GM18873 (cell line): ENCODE measurements around the gene TMA7.

Source experiments
- ATAC-seq: cut with Tn5 transposase; IDR thresholded peaks from one replicate; pipeline ENCODE4 v1.9.1; 2021; ENCODE audit warnings: mild to moderate bottlenecking, moderate library complexity, moderate number of reproducible peaks; ENCODE audit not compliant: unreplicated experiment, low FRiP score

TMA7 gene

DNA sequence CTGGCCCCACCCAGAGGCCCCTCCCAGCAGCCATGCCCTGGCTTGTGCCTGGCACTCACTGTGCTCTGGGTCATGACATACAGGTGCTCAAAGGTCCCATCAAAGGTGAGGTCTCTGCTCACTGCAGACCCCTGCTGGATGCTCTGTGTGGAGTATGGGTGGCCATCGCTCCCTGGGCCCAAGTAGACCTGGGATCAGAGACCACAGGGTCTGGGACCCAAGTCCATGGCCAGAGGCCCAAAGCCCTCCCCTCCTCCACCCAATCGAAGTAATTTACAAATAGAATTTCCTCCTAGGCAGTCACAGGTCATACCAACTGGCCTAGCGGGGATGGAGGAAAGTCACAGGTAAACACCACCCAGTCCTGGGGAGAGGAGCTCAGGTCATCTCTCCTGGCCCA lies 17.8 kb upstream of the TMA7 start:
- ATAC-seq, result no peak

GRCh38 chr3:48422681-48423080 lies 17.4 kb upstream of the TMA7 start:
- no peak for ATAC-seq

DNA sequence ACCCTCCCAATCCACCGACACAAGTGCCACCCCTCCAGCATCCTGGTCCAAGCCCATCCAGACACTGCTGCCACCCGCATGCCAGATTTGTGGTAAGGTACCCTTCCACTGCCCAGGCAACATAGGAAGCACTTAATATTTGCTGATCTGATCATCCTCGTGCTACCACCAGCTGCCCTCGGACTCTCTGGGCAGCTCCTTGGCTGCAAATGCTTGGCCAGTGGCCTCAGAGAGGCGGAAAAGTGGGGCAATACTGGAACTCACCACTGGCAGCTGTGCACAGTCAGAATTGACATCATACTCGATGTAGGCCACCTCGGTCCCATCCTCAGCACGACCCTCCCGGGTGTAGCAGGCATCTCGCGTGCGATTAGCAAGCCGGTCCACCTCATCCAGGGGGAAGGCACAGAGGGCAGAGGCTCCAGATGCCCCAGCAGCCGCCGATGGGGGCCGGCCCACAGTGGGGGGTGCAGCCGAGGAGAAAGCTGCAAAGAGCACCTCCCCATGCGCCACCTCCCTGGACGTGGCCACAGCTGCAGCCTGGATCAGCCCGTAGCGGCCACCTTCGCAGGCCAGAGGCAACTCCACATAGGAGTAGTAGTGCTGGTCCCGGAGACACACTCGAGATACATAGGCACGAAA lies 16.7 kb upstream of the TMA7 start:
- ATAC-seq, result no peak

- ATAC-seq, result no peak
Measured at GRCh38 chr3:48423883-48424695, 16.0 kb upstream of the TMA7 start.

DNA sequence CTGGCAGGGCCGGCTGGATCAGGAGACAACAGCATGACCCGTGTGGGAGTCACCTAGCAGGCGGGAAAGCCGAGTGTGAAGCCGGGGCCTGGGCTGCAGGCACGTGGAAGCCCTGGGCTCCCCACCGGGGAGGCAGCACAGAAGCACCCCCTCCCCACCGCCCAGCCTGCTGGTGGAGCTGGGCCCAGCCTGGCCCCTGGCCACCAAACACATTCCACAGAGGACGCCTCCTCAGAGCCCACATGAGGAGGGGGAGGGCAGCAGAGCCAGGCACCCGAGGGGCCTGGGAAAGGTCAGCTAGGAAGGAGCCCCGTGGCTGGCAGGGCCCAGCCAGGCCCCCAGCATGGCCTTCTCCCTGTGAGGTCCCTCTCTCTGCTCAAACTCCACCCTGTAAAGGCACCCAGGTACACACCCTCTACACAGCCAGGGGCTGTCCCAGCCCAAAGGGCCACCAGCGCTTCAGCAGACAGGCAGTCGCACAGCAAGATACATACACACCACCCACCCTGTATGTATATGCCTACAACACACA lies 14.7 kb upstream of the TMA7 start:
- no peak for ATAC-seq

DNA sequence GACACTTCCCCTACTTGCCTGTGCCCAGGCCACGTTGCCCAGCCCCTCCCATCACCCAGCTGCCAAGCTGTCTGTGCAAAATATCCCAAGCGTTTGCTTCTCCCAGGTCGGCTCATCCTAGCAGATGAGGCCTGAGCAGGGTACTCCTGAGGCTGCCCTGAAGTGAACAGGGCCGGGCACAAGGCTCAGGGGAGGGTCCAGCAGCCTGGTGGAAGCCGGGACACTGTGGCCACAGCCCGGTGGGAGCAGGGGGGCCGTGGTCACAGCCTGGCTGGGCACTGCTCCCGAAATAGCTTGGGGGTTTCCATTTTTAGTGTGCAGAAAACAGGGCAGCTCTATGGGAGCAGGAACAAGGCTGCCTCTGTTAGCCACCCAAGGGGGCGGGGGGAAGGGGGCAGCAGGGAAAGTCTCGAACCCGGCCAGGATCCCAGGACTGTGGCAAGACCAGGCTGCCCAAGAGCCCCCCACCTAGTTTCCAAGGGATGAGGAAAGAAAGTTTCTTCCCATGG lies 13.6 kb upstream of the TMA7 start:
- ATAC-seq, result no peak

- ATAC-seq, result no peak
Measured at GRCh38 chr3:48426944-48427629, 13.0 kb upstream of the TMA7 start.

DNA sequence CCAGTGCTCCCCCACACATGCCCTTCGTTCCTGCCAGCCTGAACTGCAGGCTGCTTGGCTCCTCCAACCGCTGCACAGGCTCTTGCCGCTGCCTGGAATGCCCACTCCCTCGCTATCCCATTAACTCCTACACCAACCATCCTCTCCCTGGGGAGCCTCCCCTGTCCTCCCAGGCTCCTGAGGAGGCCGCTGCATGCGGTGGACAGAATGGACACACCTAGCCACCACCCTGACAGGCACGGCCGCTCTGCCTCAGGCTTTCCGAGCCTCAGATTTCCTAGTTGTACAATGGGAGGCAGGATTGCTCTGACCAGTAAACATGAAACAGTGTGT lies 12.5 kb upstream of the TMA7 start:
- no peak for ATAC-seq

DNA sequence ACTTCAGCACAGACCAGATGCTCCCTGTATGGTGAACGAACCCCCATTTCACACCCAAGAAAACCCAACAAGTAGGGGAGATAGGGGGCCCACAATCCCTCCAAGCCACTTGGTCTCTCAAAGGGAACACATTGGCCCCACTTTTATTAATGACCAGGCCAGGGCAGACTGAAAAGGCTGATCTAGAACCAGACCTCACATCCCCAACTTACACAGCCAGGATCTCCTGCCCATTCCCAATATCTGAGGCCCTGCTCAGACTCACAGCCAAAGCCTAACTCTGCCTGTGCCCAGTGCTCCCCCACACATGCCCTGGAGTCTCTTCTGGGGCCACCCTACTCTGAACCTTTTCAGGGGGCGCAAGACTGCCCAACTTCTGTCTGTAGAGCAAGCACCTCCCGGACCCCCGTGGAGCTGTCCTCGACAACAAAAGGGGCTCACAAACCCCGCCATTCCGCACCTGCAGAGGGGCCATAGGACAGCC lies 11.9 kb upstream of the TMA7 start:
- ATAC-seq, result no peak

GRCh38 chr3:48428572-48429316 lies 11.3 kb upstream of the TMA7 start:
- ATAC-seq, result no peak

DNA sequence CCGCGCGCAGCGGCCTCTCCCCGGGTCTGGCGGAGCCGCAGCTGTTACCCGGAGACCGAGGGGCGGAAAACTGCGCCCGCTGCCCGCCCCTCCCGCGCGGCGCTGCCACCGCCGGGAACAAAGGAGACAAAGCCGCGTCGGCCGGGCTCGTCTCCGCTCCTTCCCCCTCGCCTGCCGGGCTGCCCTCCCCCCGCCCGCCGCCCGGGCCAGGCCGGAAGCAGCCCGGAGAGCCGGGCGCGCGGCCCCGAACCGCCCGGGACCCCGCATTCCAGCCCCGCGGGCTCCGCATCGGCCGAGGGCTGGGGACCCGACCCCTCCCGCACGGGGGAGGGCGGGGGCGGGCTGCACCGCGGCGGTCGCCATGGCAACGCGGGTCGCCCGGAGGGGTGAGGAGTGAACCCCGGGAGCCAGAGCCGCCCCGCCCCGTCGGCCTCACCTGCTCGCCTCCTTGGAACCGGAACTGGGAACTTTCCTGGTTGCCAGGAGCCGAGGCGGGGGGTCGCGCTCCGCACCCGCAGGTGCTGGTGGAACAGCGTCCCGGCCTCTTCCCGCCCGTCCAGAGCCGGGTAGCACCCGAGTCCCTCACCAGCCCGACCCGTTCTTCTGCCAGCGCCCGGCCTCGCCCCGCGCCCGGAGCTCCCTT lies 10.6 kb upstream of the TMA7 start:
- ATAC-seq, result no peak

DNA sequence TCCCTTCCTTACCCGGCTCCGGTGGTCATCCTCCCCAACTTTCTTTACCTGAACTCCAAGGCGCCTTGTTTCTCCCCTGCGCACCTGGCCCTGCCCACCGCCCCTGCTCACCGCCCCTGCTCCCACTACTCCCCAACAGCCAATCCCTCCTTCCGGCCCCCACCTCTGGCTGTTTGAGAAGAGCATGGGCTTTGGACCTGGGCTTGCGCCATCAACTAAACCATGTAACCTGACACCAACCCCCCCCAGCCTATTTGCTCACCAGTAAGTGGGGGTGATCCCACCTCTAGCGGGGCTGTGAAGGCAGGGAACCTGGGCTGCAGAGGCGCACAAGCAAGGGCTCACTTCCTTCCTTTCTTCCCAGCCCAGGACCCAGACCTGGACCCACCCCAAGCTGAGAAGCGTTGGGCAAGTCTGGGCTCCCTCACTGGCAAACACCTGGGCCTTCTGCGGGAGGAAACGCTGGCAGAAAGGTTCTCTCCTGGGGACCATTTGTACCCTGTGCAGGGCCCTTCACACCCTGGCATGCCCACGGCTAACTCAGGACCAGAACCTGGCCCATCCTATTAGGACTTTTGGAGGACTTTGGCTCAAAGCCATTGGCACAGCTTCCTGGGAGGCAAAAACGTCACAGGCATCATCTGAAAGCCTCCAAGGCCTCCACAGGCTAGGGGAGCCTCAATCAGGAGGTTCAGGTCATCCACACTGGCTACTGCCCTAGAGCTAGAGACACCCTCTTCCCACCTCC lies 9.9 kb upstream of the TMA7 start, which contains the start of gene PLXNB1:
Gene PLXNB1 (minus strand): TSS at position 127 of the 748 bp plus-strand sequence. CDS start 5,475 bp downstream, outside the sequence.
- ATAC-seq, result no peak

DNA sequence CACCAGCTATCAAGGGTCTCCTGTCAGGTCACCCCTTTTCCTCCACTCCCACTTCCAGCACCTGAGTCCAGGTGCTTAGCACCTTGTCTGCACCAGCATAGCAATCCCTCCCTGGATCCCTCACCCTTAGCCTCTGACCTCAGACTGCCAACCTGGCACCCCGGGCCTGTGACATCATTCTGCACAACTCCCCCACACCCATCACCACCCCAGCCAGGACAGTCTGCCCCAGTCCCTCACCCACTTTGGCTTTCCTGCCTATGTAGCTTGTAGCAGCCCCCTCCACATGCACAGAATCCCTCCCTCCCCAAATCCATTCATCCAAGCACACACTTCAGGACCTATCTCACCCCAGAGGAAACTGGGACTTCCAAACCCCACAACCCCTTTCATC lies 9.4 kb upstream of the TMA7 start:
- ATAC-seq, result no peak

GRCh38 chr3:48431224-48432029 lies 8.6 kb upstream of the TMA7 start:
- no peak for ATAC-seq

GRCh38 chr3:48432411-48433371 lies 7.4 kb upstream of the TMA7 start:
- no peak for ATAC-seq

GRCh38 chr3:48433472-48434118 lies 6.5 kb upstream of the TMA7 start:
- ATAC-seq, result no peak
